Measurements from ENCODE around the gene PTAR1.

The PTAR1 gene

DNA sequence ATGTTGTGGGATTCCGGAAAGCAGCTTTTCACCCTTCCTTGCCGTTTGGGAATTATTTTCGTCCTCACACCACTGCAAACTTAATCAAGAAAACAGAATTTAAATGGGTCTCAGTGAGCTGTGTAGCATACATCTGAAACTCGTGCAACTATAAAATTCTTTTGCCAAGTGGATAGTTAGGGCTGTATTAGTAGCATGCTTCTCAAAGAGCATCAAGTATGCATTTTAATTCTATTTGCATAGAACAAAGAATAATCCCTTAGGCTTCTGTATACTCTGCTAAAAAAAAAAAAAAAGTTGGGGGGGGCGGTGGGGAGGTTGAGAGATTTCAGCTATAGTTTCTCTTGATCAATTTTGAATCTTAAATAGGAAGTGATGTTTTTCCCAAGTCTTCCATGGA is 75.9 kb downstream of the PTAR1 start:
- Histone ChIP-seq H3K27me3 (ENCODE audit: insufficient read depth, poor library complexity, severe bottlenecking) (no peaks in the 10 kb centered on the region), H3K27ac (replicated peaks) (no peak overlapping the region), H3K4me3 (replicated peaks; ENCODE audit: insufficient read depth, low read length) (no peak overlapping the region)
- TF ChIP-seq REST (IDR thresholded peaks at IDR 0.05; ENCODE audit: insufficient replicate concordance, low read depth): no peak
- no peak for TF ChIP-seq GABPA (IDR thresholded peaks at IDR 0.05; ENCODE audit: low read depth)
- TF ChIP-seq, protein P1, sequence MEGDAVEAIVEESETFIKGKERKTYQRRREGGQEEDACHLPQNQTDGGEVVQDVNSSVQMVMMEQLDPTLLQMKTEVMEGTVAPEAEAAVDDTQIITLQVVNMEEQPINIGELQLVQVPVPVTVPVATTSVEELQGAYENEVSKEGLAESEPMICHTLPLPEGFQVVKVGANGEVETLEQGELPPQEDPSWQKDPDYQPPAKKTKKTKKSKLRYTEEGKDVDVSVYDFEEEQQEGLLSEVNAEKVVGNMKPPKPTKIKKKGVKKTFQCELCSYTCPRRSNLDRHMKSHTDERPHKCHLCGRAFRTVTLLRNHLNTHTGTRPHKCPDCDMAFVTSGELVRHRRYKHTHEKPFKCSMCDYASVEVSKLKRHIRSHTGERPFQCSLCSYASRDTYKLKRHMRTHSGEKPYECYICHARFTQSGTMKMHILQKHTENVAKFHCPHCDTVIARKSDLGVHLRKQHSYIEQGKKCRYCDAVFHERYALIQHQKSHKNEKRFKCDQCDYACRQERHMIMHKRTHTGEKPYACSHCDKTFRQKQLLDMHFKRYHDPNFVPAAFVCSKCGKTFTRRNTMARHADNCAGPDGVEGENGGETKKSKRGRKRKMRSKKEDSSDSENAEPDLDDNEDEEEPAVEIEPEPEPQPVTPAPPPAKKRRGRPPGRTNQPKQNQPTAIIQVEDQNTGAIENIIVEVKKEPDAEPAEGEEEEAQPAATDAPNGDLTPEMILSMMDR (IDR thresholded peaks at IDR 0.05; ENCODE audit: insufficient read depth, low read length): no peak
- TF ChIP-seq POLR2AphosphoS5 (IDR thresholded peaks at IDR 0.05; ENCODE audit: low read depth): no peak
- TF ChIP-seq SPI1 (IDR thresholded peaks at IDR 0.05; ENCODE audit: borderline replicate concordance, low read depth): no peak
- no peak for DNase-seq (ENCODE audit: low read depth in 1 of 2, low spot score in 1 of 2)

- DNase-seq (ENCODE audit: low read depth in 1 of 2, low spot score in 1 of 2): no peak
- H3K27ac ChIP-seq (replicated peaks): no peak overlapping the region
Measured at GRCh38 chr9:69678843-69679538, 80.8 kb downstream of the PTAR1 start.

GRCh38 chr9:69677931-69678330 is 81.9 kb downstream of the PTAR1 start:
- DNase-seq (ENCODE audit: low read depth in 1 of 2, low spot score in 1 of 2): no peak
- Histone ChIP-seq H3K27me3 (ENCODE audit: insufficient read depth, poor library complexity, severe bottlenecking) (no peaks in the 10 kb centered on the region), H3K4me3 (replicated peaks; ENCODE audit: insufficient read depth, low read length) (no peak overlapping the region), H3K27ac (replicated peaks) (no peak overlapping the region)
- TF ChIP-seq, protein P1 (IDR thresholded peaks at IDR 0.05; ENCODE audit: insufficient read depth, low read length): no peak
- no peak for TF ChIP-seq POLR2AphosphoS5 (IDR thresholded peaks at IDR 0.05; ENCODE audit: low read depth)
- TF ChIP-seq SPI1 (IDR thresholded peaks at IDR 0.05; ENCODE audit: borderline replicate concordance, low read depth): no peak
- no peak for TF ChIP-seq REST (IDR thresholded peaks at IDR 0.05; ENCODE audit: insufficient replicate concordance, low read depth)
- TF ChIP-seq GABPA (IDR thresholded peaks at IDR 0.05; ENCODE audit: low read depth): no peak

More at GRCh38 chr9:69678843-69679538, 80.8 kb downstream of the PTAR1 start:
- Histone ChIP-seq H3K27me3 (ENCODE audit: insufficient read depth, poor library complexity, severe bottlenecking) (no peaks in the 10 kb centered on the region), H3K4me3 (replicated peaks; ENCODE audit: insufficient read depth, low read length) (no peak overlapping the region)
- TF ChIP-seq GABPA (IDR thresholded peaks at IDR 0.05; ENCODE audit: low read depth) (no peak), SPI1 (IDR thresholded peaks at IDR 0.05; ENCODE audit: borderline replicate concordance, low read depth) (no peak), REST (IDR thresholded peaks at IDR 0.05; ENCODE audit: insufficient replicate concordance, low read depth) (no peak), POLR2AphosphoS5 (IDR thresholded peaks at IDR 0.05; ENCODE audit: low read depth) (no peak)
- TF ChIP-seq, protein P1 (IDR thresholded peaks at IDR 0.05; ENCODE audit: insufficient read depth, low read length): no peak
